NCI-H69 (cell line): ENCODE data around the gene ADGRB3.
"Not testable (repeated sequence)": the region's sequence is repeated elsewhere in the genome, so short reads cannot be mapped to it uniquely, and the experiment has no call there.

Source experiments
- DNase-seq: peaks from one replicate; lab custom pipeline; 2025; lab: John Stamatoyannopoulos, UW

ADGRB3 gene

GRCh38 chr6:68947721-68948120 lies 312.6 kb downstream of the ADGRB3 start:
- DNase-seq = no peak

GRCh38 chr6:68951270-68951669 lies 316.2 kb downstream of the ADGRB3 start:
- DNase-seq = no peak

- peak; percentile 12 for DNase-seq
These were observed 323.2 kb downstream of the ADGRB3 start for GRCh38 chr6:68958327-68958726.

- peak; percentile 70 for DNase-seq
These were observed 332.6 kb downstream of the ADGRB3 start for GRCh38 chr6:68967549-68968300.

- no peak for DNase-seq
These were observed 333.2 kb downstream of the ADGRB3 start for GRCh38 chr6:68968301-68968649.

- no peak for DNase-seq
These were observed 338.0 kb downstream of the ADGRB3 start for GRCh38 chr6:68973066-68973465.

GRCh38 chr6:68975064-68975463 lies 340.0 kb downstream of the ADGRB3 start:
- peak; percentile 45 for DNase-seq

DNA sequence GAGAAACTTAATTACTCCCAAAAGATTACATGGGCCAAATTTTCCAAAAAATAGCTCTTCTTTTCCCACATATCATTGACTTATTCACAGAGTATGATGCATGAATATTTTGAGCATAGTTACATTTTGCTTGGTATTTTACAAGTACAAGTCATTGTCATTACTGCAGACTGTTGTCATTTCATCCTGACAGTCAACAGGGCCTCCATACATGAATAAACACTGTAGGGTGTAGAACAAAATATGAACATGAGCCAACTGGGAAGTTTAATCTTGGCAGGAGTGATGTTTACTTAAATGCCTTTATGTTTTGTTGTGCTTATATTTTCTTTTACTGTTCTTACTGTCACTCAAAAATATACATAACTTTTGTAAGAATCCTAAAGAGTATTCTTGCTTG lies 340.7 kb downstream of the ADGRB3 start:
- no peak for DNase-seq

GRCh38 chr6:68976260-68976659 lies 341.2 kb downstream of the ADGRB3 start:
- DNase-seq = no peak

- no peak for DNase-seq
These were observed 343.3 kb downstream of the ADGRB3 start for GRCh38 chr6:68978411-68978810.

DNA sequence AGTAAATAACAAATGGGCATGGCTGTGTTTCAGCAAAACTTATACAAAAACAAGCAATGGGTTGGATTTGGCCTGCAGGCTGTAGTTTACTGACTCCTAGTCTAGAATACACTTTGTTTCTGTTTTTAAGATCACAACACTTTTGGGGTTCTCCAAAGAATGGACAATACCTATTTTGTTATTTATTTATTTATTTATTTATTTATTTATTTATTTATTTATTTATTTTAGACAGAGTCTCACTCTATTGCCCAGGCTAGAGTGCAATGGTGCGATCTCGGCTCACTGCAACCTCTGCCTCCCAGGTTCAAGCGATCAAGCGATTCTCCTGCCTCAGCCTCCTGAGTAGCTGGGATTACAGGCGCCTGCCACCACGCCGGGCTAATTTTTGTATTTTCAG lies 346.6 kb downstream of the ADGRB3 start:
- not testable (repeated sequence) for DNase-seq

DNA sequence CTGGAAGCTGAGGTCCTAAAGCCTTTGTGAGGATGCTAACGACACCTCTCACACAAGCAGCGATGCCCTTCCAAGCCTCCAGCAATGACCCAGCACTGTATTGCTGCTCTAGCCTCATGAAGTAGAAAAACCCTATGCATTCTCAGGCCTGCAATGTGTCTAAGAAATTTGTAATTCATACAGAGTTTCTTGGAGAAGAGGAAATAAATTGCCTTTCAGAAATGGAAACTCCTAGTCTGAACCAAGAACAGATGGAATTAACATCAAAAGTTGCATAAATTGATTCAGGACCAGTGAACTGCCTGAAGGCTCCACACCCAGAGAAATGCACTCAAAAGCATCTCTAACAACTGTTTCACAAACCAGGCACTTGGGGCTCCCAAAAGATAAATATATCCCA lies 353.6 kb downstream of the ADGRB3 start:
- no peak for DNase-seq

GRCh38 chr6:68990317-68990716 lies 355.2 kb downstream of the ADGRB3 start:
- peak; percentile 19 for DNase-seq

DNA sequence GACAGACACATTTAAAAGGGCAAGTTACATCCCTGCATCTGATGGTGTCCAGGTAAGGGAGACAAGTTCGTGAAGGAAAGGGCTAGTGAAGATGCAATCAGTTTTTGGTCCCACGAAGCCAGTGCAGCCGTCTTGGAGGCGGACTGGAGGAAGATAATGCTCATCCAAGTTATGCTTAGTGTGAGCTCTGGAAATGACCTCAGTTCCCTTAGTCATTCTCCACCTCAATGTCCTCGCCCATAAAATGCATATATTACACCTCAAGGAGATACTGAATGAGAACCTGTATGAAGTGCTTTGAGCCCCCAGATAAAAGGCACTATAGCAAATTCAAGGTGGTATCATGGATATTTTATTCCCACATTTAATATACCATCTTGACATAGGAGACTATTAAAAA lies 358.8 kb downstream of the ADGRB3 start:
- DNase-seq = no peak

- no peak for DNase-seq
These were observed 359.4 kb downstream of the ADGRB3 start for GRCh38 chr6:68994521-68994920.

DNA sequence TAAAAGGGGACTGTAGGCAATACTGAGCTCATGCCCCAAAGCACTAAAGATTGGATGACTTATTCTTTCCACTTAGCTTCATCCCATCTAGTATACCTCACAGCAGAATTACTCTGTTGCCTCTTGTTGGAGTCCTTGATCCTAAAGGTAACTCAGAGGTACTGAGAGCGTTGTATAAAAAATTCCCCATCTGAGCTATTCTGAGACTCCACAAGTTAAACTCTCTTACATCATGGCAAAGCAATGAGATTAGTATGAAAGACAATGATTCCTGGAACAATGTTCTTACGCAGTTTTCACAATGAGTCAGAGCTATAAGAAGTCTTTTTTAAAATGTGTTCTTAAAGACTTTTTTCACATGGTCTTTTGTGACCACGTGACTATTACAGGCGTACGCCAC lies 370.1 kb downstream of the ADGRB3 start:
- DNase-seq = no peak

- peak; percentile 62 for DNase-seq
These were observed 372.7 kb downstream of the ADGRB3 start for GRCh38 chr6:69007781-69008180.

- DNase-seq = no peak
These were observed 377.1 kb downstream of the ADGRB3 start for GRCh38 chr6:69012211-69012610.

GRCh38 chr6:69012876-69013275 lies 377.8 kb downstream of the ADGRB3 start:
- DNase-seq = no peak

GRCh38 chr6:69018906-69019305 lies 383.8 kb downstream of the ADGRB3 start:
- DNase-seq = no peak

GRCh38 chr6:69019832-69020231 lies 384.8 kb downstream of the ADGRB3 start:
- DNase-seq = no peak

GRCh38 chr6:69022993-69023392 lies 387.9 kb downstream of the ADGRB3 start:
- no peak for DNase-seq

DNA sequence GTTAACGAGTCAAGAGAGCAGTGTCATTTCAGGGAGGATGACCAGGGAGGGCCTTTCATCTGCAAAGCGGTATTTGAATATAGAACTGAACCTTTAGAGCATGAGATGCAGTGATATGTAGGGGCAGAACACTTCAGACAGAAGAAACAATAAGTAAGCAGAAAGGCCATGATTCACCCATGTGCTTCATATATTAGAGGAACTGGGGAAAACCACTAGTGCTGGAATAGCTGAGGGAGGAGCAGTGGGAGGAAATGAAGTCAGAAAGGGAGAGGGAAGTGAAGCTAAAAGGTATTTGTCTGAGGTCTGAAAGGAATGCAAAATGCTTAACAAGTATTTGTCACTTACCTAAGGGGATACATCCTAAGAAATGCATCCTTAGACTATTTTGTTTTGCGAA lies 391.2 kb downstream of the ADGRB3 start:
- no peak for DNase-seq

DNA sequence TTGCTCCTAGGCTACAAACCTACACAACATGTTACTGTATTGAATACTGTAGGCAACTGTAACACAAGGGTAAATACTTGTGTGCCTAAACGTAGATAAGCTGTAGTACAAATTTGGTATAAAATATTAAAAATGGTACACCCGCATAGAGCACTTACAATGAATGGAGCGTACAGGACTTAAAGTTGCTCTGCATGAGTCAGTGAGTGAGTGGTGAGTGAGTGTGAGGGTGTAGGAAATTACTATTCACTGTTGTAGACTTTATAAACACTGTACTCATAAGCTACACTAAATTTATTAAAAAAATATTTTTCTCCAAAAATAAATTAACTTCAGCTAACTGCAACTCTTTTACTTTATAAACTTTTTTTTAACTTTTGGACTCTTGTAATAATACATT lies 391.6 kb downstream of the ADGRB3 start:
- no peak for DNase-seq
